D721Med (cell line): ENCODE results near the gene C10orf90.

Experiments
- DNase-seq: peaks from one replicate; pipeline ENCODE4 v3.0.0; 2011; ENCODE audit warnings: low spot score; ENCODE audit not compliant: insufficient read length
- FAIRE-seq: peaks from 2 replicates; lab custom pipeline; 2011; peaks lifted over from hg19 to GRCh38; lab: Jason Lieb, UNC
- CTCF ChIP-seq: IDR thresholded peaks from 2 replicates; pipeline ENCODE4 v1.5.1; 2012; ENCODE audit warnings: mild to moderate bottlenecking, control low read depth; ENCODE audit not compliant: insufficient read depth; ENCODE audit errors: missing control alignments

C10orf90 gene

GRCh38 chr10:126580873-126581647 is 89.4 kb downstream of the C10orf90 start:
- TF ChIP-seq CTCF = no peak
- DNase-seq (no peak), FAIRE-seq (no peak)

GRCh38 chr10:126576336-126576735 is 94.2 kb downstream of the C10orf90 start:
- TF ChIP-seq CTCF = no peak
- no peak for FAIRE-seq
- DNase-seq = no peak

- TF ChIP-seq CTCF = no peak
- no peak for FAIRE-seq
- DNase-seq = no peak
Observed at GRCh38 chr10:126570621-126571602, 99.6 kb downstream of the C10orf90 start.

- no peak for TF ChIP-seq CTCF
- DNase-seq = no peak
- FAIRE-seq = no peak
Observed at GRCh38 chr10:126570245-126570570, 100.3 kb downstream of the C10orf90 start.

GRCh38 chr10:126569513-126570244 is 100.8 kb downstream of the C10orf90 start:
- FAIRE-seq (no peak), DNase-seq (no peak)
- TF ChIP-seq CTCF = no peak

- no peak for FAIRE-seq
- no peak for TF ChIP-seq CTCF
- no peak for DNase-seq
Observed at GRCh38 chr10:126568809-126569385, 101.6 kb downstream of the C10orf90 start.
